ENCODE data around the gene ING5.

GRCh38 chr2:241680044-241680443 lies 21.8 kb upstream of the ING5 start:
- TF ChIP-seq, protein P1, sequence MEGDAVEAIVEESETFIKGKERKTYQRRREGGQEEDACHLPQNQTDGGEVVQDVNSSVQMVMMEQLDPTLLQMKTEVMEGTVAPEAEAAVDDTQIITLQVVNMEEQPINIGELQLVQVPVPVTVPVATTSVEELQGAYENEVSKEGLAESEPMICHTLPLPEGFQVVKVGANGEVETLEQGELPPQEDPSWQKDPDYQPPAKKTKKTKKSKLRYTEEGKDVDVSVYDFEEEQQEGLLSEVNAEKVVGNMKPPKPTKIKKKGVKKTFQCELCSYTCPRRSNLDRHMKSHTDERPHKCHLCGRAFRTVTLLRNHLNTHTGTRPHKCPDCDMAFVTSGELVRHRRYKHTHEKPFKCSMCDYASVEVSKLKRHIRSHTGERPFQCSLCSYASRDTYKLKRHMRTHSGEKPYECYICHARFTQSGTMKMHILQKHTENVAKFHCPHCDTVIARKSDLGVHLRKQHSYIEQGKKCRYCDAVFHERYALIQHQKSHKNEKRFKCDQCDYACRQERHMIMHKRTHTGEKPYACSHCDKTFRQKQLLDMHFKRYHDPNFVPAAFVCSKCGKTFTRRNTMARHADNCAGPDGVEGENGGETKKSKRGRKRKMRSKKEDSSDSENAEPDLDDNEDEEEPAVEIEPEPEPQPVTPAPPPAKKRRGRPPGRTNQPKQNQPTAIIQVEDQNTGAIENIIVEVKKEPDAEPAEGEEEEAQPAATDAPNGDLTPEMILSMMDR (IDR thresholded peaks at IDR 0.05) = no peak
- TF ChIP-seq POLR2A (IDR thresholded peaks at IDR 0.05; ENCODE audit: low read depth) = no peak
- no peak for TF ChIP-seq POLR2AphosphoS5 (IDR thresholded peaks at IDR 0.05)
- no peak for TF ChIP-seq EP300 (IDR thresholded peaks at IDR 0.05)
